ENCODE results near the gene TSEN54.
A peak's percentile ranks its signal among the peaks of the same experiment; 100 is the strongest.

TSEN54 gene

GRCh38 chr17:75542229-75542628 is 25.9 kb downstream of the TSEN54 start:
- H3K27ac ChIP-seq: no peak overlapping the region
- TF ChIP-seq CTCF (IDR thresholded peaks at IDR 0.05) (no peak), ZFX (IDR thresholded peaks at IDR 0.05; ENCODE audit: borderline replicate concordance) (no peak)

GRCh38 chr17:75542728-75543336 is 26.5 kb downstream of the TSEN54 start:
- H3K27ac ChIP-seq: no peak overlapping the region
- no peak for TF ChIP-seq CTCF (IDR thresholded peaks at IDR 0.05)
- TF ChIP-seq ZFX (IDR thresholded peaks at IDR 0.05; ENCODE audit: borderline replicate concordance): no peak

GRCh38 chr17:75544250-75544649 is 27.9 kb downstream of the TSEN54 start:
- TF ChIP-seq CTCF (IDR thresholded peaks at IDR 0.05): no peak
- no peak overlapping the region for H3K27ac ChIP-seq

- TF ChIP-seq CTCF (IDR thresholded peaks at IDR 0.05): no peak
- no peak for TF ChIP-seq ZFX (IDR thresholded peaks at IDR 0.05; ENCODE audit: borderline replicate concordance)
- no peak overlapping the region for H3K27ac ChIP-seq
Observed at GRCh38 chr17:75546181-75546580, 29.9 kb downstream of the TSEN54 start.

GRCh38 chr17:75547091-75547490 is 30.8 kb downstream of the TSEN54 start:
- peak overlapping the region; percentile 100 for H3K27ac ChIP-seq
- TF ChIP-seq ZFX (IDR thresholded peaks at IDR 0.05; ENCODE audit: borderline replicate concordance) (no peak), CTCF (IDR thresholded peaks at IDR 0.05) (no peak)

- TF ChIP-seq ZFX (IDR thresholded peaks at IDR 0.05; ENCODE audit: borderline replicate concordance) (no peak), CTCF (IDR thresholded peaks at IDR 0.05) (no peak)
- H3K27ac ChIP-seq: peak overlapping the region; percentile 100
Observed at GRCh38 chr17:75548813-75549212, 32.5 kb downstream of the TSEN54 start.

- peak overlapping the region; percentile 100 for H3K27ac ChIP-seq
Observed at GRCh38 chr17:75549246-75550138, 33.2 kb downstream of the TSEN54 start.

More at GRCh38 chr17:75549246-75550138, 33.2 kb downstream of the TSEN54 start:
- TF ChIP-seq CTCF (IDR thresholded peaks at IDR 0.05) (no peak), ZFX (IDR thresholded peaks at IDR 0.05; ENCODE audit: borderline replicate concordance) (no peak)

All from 22Rv1 (cell line).